ENCODE measurements around the gene COX4I1.

- TF ChIP-seq CTCF (IDR thresholded peaks at IDR 0.05) (no peak), POLR2AphosphoS5 (IDR thresholded peaks at IDR 0.05; ENCODE audit: low read depth, low read length) (no peak), REST (IDR thresholded peaks at IDR 0.05; ENCODE audit: insufficient read depth in 1 of 2, low read depth in 2 of 2, low read length in 1 of 2) (no peak)
Observed at GRCh38 chr16:85838876-85839585, 39.5 kb downstream of the COX4I1 start.
